ENCODE results near the gene CYP24A1. TPM values are rescaled to one million over a fixed set of nuclear protein-coding genes. Genes with fewer than 3 reads are reported as not detected.

The CYP24A1 gene
- total RNA-seq, 4 donors from 2014 or later = 0.20 TPM; not detected in 3

DNA sequence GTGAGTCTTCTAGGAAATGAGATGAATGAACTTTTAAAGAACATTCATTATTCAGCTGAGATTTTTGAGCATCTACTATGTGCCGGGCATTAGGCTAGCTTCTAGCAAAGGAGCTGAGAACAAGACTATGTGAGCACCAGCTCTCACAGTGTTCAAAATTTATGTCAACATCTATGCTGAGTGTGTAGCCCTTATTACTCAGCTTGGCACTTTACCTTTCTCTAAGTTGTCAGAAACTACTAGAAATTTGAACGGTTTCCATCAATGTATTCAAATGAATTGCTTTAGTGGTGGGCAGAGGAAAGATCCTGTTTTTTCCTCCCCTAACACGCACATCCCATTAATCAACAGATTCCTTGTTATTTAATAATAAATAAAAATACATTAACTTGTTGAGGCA lies 33.3 kb downstream of the CYP24A1 start:
- Histone ChIP-seq H3K4me1 (no peaks in the 10 kb centered on the region), H3K27ac (no peak overlapping the region), H3K4me3 (no peak overlapping the region), H3K9me3 (no peaks in the 10 kb centered on the region), H3K36me3 (no peaks in the 10 kb centered on the region), H3K27me3 (no peaks in the 10 kb centered on the region)
- TF ChIP-seq CTCF (IDR thresholded peaks at IDR 0.05 in 4 of 5, conservative IDR thresholded peaks at IDR 0.05 in 1 of 5) (no peak), POLR2A (IDR thresholded peaks at IDR 0.05) (no peak)
- DNase-seq = no peak
- ATAC-seq = no peak
- intact Hi-C loops (cut with DNase I; ENCODE audit: low total_unique reads) = no loop called here
- in situ Hi-C loops (cut with MboI; ENCODE audit: low sequenced_read_pairs in 4 of 4) = no loop called here

- in situ Hi-C loops (cut with MboI; ENCODE audit: low sequenced_read_pairs in 4 of 4) = no loop called here
- no peaks in the 10 kb centered on the region for H3K9me3 ChIP-seq
- no peaks in the 10 kb centered on the region for H3K36me3 ChIP-seq
- no peak for ATAC-seq
- H3K4me3 ChIP-seq = no peak overlapping the region
- no peak for DNase-seq
- no peak for TF ChIP-seq CTCF (IDR thresholded peaks at IDR 0.05 in 4 of 5, conservative IDR thresholded peaks at IDR 0.05 in 1 of 5)
- H3K4me1 ChIP-seq = no peaks in the 10 kb centered on the region
- intact Hi-C loops (cut with DNase I; ENCODE audit: low total_unique reads) = no loop called here
- no peak overlapping the region for H3K27ac ChIP-seq
- no peaks in the 10 kb centered on the region for H3K27me3 ChIP-seq
Observed at GRCh38 chr20:54140067-54140466, 33.7 kb downstream of the CYP24A1 start.

GRCh38 chr20:54139188-54139587 lies 34.6 kb downstream of the CYP24A1 start:
- Histone ChIP-seq H3K4me3 (no peak overlapping the region), H3K4me1 (no peaks in the 10 kb centered on the region), H3K9me3 (no peaks in the 10 kb centered on the region), H3K27me3 (no peaks in the 10 kb centered on the region), H3K27ac (no peak overlapping the region), H3K36me3 (no peaks in the 10 kb centered on the region)
- ATAC-seq (no peak), DNase-seq (no peak)
- in situ Hi-C loops (cut with MboI; ENCODE audit: low sequenced_read_pairs in 4 of 4) (no loop called here), intact Hi-C loops (cut with DNase I; ENCODE audit: low total_unique reads) (no loop called here)
- TF ChIP-seq CTCF (IDR thresholded peaks at IDR 0.05 in 4 of 5, conservative IDR thresholded peaks at IDR 0.05 in 1 of 5) (no peak), POLR2A (IDR thresholded peaks at IDR 0.05) (no peak)

GRCh38 chr20:54138427-54138826 lies 35.4 kb downstream of the CYP24A1 start:
- in situ Hi-C loops (cut with MboI; ENCODE audit: low sequenced_read_pairs in 4 of 4) (no loop called here), intact Hi-C loops (cut with DNase I; ENCODE audit: low total_unique reads) (no loop called here)
- no peaks in the 10 kb centered on the region for H3K4me1 ChIP-seq
- DNase-seq (no peak), ATAC-seq (no peak)
- H3K4me3 ChIP-seq = no peak overlapping the region
- no peaks in the 10 kb centered on the region for H3K9me3 ChIP-seq
- TF ChIP-seq POLR2A (IDR thresholded peaks at IDR 0.05) (no peak), CTCF (IDR thresholded peaks at IDR 0.05 in 4 of 5, conservative IDR thresholded peaks at IDR 0.05 in 1 of 5) (no peak)
- no peaks in the 10 kb centered on the region for H3K36me3 ChIP-seq
- H3K27ac ChIP-seq = no peak overlapping the region
- H3K27me3 ChIP-seq = no peaks in the 10 kb centered on the region

DNA sequence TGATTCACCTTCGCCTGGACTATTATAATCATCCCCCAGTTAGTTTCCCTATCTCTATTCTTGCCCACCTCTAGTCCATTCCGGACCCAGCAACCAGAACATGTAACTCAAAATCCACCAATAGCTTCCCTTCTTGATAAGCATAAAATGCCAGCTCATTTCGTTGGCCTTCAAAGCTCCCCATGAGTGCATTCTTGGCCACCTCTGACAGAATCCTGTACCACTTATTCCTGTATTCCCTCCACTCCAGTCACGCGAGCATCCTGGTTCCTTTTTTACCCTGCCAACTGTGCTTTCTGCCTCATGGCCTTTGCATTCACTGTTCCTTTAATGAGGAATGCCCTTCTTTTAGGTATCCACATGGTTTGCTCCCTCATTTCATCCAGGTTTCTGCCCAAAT lies 36.7 kb downstream of the CYP24A1 start:
- Histone ChIP-seq H3K27me3 (no peaks in the 10 kb centered on the region), H3K27ac (no peak overlapping the region), H3K4me3 (no peak overlapping the region), H3K4me1 (no peaks in the 10 kb centered on the region), H3K36me3 (no peaks in the 10 kb centered on the region), H3K9me3 (no peaks in the 10 kb centered on the region)
- DNase-seq = no peak
- intact Hi-C loops (cut with DNase I; ENCODE audit: low total_unique reads) = no loop called here
- ATAC-seq = no peak
- no peak for TF ChIP-seq POLR2A (IDR thresholded peaks at IDR 0.05)
- TF ChIP-seq CTCF (IDR thresholded peaks at IDR 0.05 in 4 of 5, conservative IDR thresholded peaks at IDR 0.05 in 1 of 5) = no peak
- in situ Hi-C loops (cut with MboI; ENCODE audit: low sequenced_read_pairs in 4 of 4) = no loop called here
